ENCODE results near the gene SLC1A4. TPM values are rescaled to one million over a fixed set of nuclear protein-coding genes. Genes with fewer than 3 reads are reported as not detected.
"Not testable (repeated sequence)": the region's sequence is repeated elsewhere in the genome, so short reads cannot be mapped to it uniquely, and the experiment has no call there.

SLC1A4 gene
- total RNA-seq, 4 donors from 2014 or later = 12.9 to 39.5 (median 29.0) TPM

GRCh38 chr2:65018141-65018582 is 29.0 kb downstream of the SLC1A4 start:
- Histone ChIP-seq H3K36me3 (peaks cover 39% of the 10 kb centered on the region), H3K4me3 (no peak overlapping the region), H3K9me3 (no peaks in the 10 kb centered on the region), H3K27me3 (no peaks in the 10 kb centered on the region), H3K4me1 (peaks cover 6% of the 10 kb centered on the region), H3K27ac (peak overlapping the region; percentile 49)
- TF ChIP-seq, protein P1, sequence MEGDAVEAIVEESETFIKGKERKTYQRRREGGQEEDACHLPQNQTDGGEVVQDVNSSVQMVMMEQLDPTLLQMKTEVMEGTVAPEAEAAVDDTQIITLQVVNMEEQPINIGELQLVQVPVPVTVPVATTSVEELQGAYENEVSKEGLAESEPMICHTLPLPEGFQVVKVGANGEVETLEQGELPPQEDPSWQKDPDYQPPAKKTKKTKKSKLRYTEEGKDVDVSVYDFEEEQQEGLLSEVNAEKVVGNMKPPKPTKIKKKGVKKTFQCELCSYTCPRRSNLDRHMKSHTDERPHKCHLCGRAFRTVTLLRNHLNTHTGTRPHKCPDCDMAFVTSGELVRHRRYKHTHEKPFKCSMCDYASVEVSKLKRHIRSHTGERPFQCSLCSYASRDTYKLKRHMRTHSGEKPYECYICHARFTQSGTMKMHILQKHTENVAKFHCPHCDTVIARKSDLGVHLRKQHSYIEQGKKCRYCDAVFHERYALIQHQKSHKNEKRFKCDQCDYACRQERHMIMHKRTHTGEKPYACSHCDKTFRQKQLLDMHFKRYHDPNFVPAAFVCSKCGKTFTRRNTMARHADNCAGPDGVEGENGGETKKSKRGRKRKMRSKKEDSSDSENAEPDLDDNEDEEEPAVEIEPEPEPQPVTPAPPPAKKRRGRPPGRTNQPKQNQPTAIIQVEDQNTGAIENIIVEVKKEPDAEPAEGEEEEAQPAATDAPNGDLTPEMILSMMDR (IDR thresholded peaks at IDR 0.05) = no peak
- TF ChIP-seq POLR2AphosphoS5 (IDR thresholded peaks at IDR 0.05) (no peak), POLR2A (IDR thresholded peaks at IDR 0.05) (no peak), EP300 (IDR thresholded peaks at IDR 0.05) (no peak)
- WGBS = 86% methylated on average over 14 of the region's 15 CpGs
- DNase-seq (ENCODE audit: low spot score in 2 of 2) = no peak

- H3K27ac ChIP-seq = no peak overlapping the region
- H3K4me1 ChIP-seq = peaks cover 7% of the 10 kb centered on the region
- TF ChIP-seq EP300 (IDR thresholded peaks at IDR 0.05) = no peak
- no peaks in the 10 kb centered on the region for H3K9me3 ChIP-seq
- 93% methylated on average over 1 of the region's 1 CpG for WGBS
- peaks cover 39% of the 10 kb centered on the region for H3K36me3 ChIP-seq
- no peak for DNase-seq (ENCODE audit: low spot score in 2 of 2)
- no peaks in the 10 kb centered on the region for H3K27me3 ChIP-seq
- no peak overlapping the region for H3K4me3 ChIP-seq
Observed at GRCh38 chr2:65019010-65019409, 29.8 kb downstream of the SLC1A4 start.

- Histone ChIP-seq H3K36me3 (peaks cover 35% of the 10 kb centered on the region), H3K9me3 (no peaks in the 10 kb centered on the region), H3K27me3 (no peaks in the 10 kb centered on the region), H3K27ac (no peak overlapping the region), H3K4me1 (peaks cover 14% of the 10 kb centered on the region), H3K4me3 (no peak overlapping the region)
- DNase-seq (ENCODE audit: low spot score in 2 of 2) = no peak
- TF ChIP-seq, protein P1 (IDR thresholded peaks at IDR 0.05) = no peak
- no peak for TF ChIP-seq POLR2AphosphoS5 (IDR thresholded peaks at IDR 0.05)
- TF ChIP-seq POLR2A (IDR thresholded peaks at IDR 0.05) = no peak
- TF ChIP-seq EP300 (IDR thresholded peaks at IDR 0.05) = no peak
- 91% methylated on average over 8 of the region's 8 CpGs for WGBS
Observed at GRCh38 chr2:65019675-65020195, 30.5 kb downstream of the SLC1A4 start.

- H3K27me3 ChIP-seq = not testable (repeated sequence)
- WGBS = 90% methylated on average over 1 of the region's 1 CpG
- H3K36me3 ChIP-seq = peaks cover 35% of the 10 kb centered on the region
Observed at GRCh38 chr2:65020251-65020650, 31.1 kb downstream of the SLC1A4 start.

GRCh38 chr2:65020943-65021528 is 31.8 kb downstream of the SLC1A4 start:
- Histone ChIP-seq H3K36me3 (peaks cover 34% of the 10 kb centered on the region), H3K27me3 (no peaks in the 10 kb centered on the region), H3K4me1 (peaks cover 14% of the 10 kb centered on the region), H3K9me3 (no peaks in the 10 kb centered on the region), H3K4me3 (no peak overlapping the region), H3K27ac (no peak overlapping the region)
- WGBS = 70% methylated on average over 7 of the region's 11 CpGs
- DNase-seq (ENCODE audit: low spot score in 2 of 2) = no peak
- TF ChIP-seq POLR2A (IDR thresholded peaks at IDR 0.05) (no peak), EP300 (IDR thresholded peaks at IDR 0.05) (no peak), POLR2AphosphoS5 (IDR thresholded peaks at IDR 0.05) (no peak)
- TF ChIP-seq, protein P1 (IDR thresholded peaks at IDR 0.05) = no peak

More at GRCh38 chr2:65020251-65020650, 31.1 kb downstream of the SLC1A4 start:
- not testable (repeated sequence) for H3K4me3 ChIP-seq; H3K27ac ChIP-seq; H3K9me3 ChIP-seq; DNase-seq (ENCODE audit: low spot score in 2 of 2)
- peaks cover 14% of the 10 kb centered on the region for H3K4me1 ChIP-seq

DNA sequence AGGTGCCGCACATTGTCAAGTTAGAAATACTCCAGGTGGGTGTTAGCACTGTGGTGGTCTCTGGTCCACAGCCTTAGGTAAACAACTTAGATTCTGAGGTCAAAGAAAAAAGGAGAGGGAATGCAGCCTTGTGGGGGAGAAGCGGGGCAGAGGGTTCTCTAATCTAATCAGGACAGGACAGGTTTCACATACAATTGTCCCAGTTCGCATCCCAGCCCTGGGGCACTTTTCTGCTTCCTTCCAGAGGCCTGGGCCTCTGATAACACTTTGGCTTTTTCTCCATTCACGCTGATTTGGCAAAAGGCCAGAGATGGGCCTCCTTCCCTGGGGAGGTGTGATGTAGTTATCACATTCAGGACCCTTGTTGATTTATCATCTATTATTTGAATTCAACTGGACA is 32.5 kb downstream of the SLC1A4 start:
- H3K4me1 ChIP-seq = peaks cover 14% of the 10 kb centered on the region
- H3K36me3 ChIP-seq = peaks cover 30% of the 10 kb centered on the region
- H3K4me3 ChIP-seq = no peak overlapping the region
- 65% methylated on average over 4 of the region's 4 CpGs for WGBS
- H3K27ac ChIP-seq = no peak overlapping the region
- H3K9me3 ChIP-seq = no peaks in the 10 kb centered on the region
- DNase-seq (ENCODE audit: low spot score in 2 of 2) = no peak
- TF ChIP-seq EP300 (IDR thresholded peaks at IDR 0.05) = no peak
- no peak for TF ChIP-seq POLR2A (IDR thresholded peaks at IDR 0.05)
- no peaks in the 10 kb centered on the region for H3K27me3 ChIP-seq
